ENCODE results near the gene SERAC1.

SERAC1 gene

GRCh38 chr6:158067436-158068015, 100.5 kb downstream of the SERAC1 start:
- no peaks in the 10 kb centered on the region for H3K27me3 ChIP-seq
- no peak overlapping the region for H3K4me3 ChIP-seq (ENCODE audit: low read depth in 1 of 2, low read length in 1 of 2)
- H3K4me1 ChIP-seq (ENCODE audit: control insufficient read depth in 1 of 2, insufficient read depth in 1 of 2, low read depth in 1 of 2, low read length in 1 of 2), result no peaks in the 10 kb centered on the region
- H3K9me3 ChIP-seq, result no peaks in the 10 kb centered on the region
- H3K27ac ChIP-seq, result no peak overlapping the region
- no peak for TF ChIP-seq CTCF (IDR thresholded peaks at IDR 0.05)
- H3K36me3 ChIP-seq, result peaks cover 74% of the 10 kb centered on the region

GRCh38 chr6:158066136-158066781, 101.8 kb downstream of the SERAC1 start:
- Histone ChIP-seq H3K27ac (no peak overlapping the region), H3K4me1 (ENCODE audit: control insufficient read depth in 1 of 2, insufficient read depth in 1 of 2, low read depth in 1 of 2, low read length in 1 of 2) (no peaks in the 10 kb centered on the region), H3K27me3 (no peaks in the 10 kb centered on the region), H3K4me3 (ENCODE audit: low read depth in 1 of 2, low read length in 1 of 2) (no peak overlapping the region), H3K9me3 (no peaks in the 10 kb centered on the region), H3K36me3 (peaks cover 77% of the 10 kb centered on the region)
- TF ChIP-seq CTCF (IDR thresholded peaks at IDR 0.05), result no peak

- Histone ChIP-seq H3K36me3 (peaks cover 62% of the 10 kb centered on the region), H3K27ac (no peak overlapping the region), H3K27me3 (no peaks in the 10 kb centered on the region), H3K9me3 (no peaks in the 10 kb centered on the region), H3K4me1 (ENCODE audit: control insufficient read depth in 1 of 2, insufficient read depth in 1 of 2, low read depth in 1 of 2, low read length in 1 of 2) (no peaks in the 10 kb centered on the region), H3K4me3 (ENCODE audit: low read depth in 1 of 2, low read length in 1 of 2) (no peak overlapping the region)
- TF ChIP-seq CTCF (IDR thresholded peaks at IDR 0.05), result no peak
Observed at GRCh38 chr6:158064725-158065251, 103.3 kb downstream of the SERAC1 start.

GRCh38 chr6:158063736-158064135, 104.3 kb downstream of the SERAC1 start:
- no peaks in the 10 kb centered on the region for H3K9me3 ChIP-seq
- H3K36me3 ChIP-seq, result peaks cover 55% of the 10 kb centered on the region
- TF ChIP-seq CTCF (IDR thresholded peaks at IDR 0.05), result no peak
- H3K4me3 ChIP-seq (ENCODE audit: low read depth in 1 of 2, low read length in 1 of 2), result no peak overlapping the region
- H3K27me3 ChIP-seq, result no peaks in the 10 kb centered on the region
- no peaks in the 10 kb centered on the region for H3K4me1 ChIP-seq (ENCODE audit: control insufficient read depth in 1 of 2, insufficient read depth in 1 of 2, low read depth in 1 of 2, low read length in 1 of 2)
- H3K27ac ChIP-seq, result no peak overlapping the region

GRCh38 chr6:158061709-158062461, 106.2 kb downstream of the SERAC1 start:
- Histone ChIP-seq H3K9me3 (no peaks in the 10 kb centered on the region), H3K27me3 (no peaks in the 10 kb centered on the region), H3K27ac (no peak overlapping the region), H3K4me1 (ENCODE audit: control insufficient read depth in 1 of 2, insufficient read depth in 1 of 2, low read depth in 1 of 2, low read length in 1 of 2) (peaks cover 0 to 5% of the 10 kb centered on the region in 2 experiments), H3K36me3 (peaks cover 46% of the 10 kb centered on the region), H3K4me3 (ENCODE audit: low read depth in 1 of 2, low read length in 1 of 2) (no peak overlapping the region)
- no peak for TF ChIP-seq CTCF (IDR thresholded peaks at IDR 0.05)

Measured in neutrophil (primary cell).